Trophoblast cell (in vitro differentiated cells and primary cell): ENCODE data around the gene PLEKHM3.

ENCODE experiments used
- DNase-seq, 2 donors: peaks; one replicate each; pipeline ENCODE4 v3.0.0-alpha.2; 2016
- H2AFZ ChIP-seq: 2 replicates; pipeline ENCODE4 v1.6.1; 2013; ENCODE audit warnings: low read length, moderate library complexity, mild to moderate bottlenecking; ENCODE audit not compliant: insufficient read depth, poor library complexity
- H2AK5ac ChIP-seq: 2 replicates; pipeline ENCODE4 v1.6.1; 2013; ENCODE audit warnings: mild to moderate bottlenecking, low read length
- H2BK120ac ChIP-seq: 2 replicates; pipeline ENCODE4 v1.6.1; 2013; ENCODE audit warnings: low read length, mild to moderate bottlenecking, moderate library complexity; ENCODE audit not compliant: insufficient read depth, poor library complexity
- H2BK12ac ChIP-seq: 2 replicates; pipeline ENCODE4 v1.6.1; 2013; ENCODE audit warnings: mild to moderate bottlenecking, low read length, moderate library complexity
- H2BK5ac ChIP-seq: 2 replicates; pipeline ENCODE4 v1.6.1; 2013; ENCODE audit warnings: low read length, low read depth, moderate library complexity, mild to moderate bottlenecking; ENCODE audit not compliant: poor library complexity
- H3K14ac ChIP-seq: 2 replicates; pipeline ENCODE4 v1.6.1; 2013; ENCODE audit warnings: mild to moderate bottlenecking, low read length
- H3K18ac ChIP-seq: 2 replicates; pipeline ENCODE4 v1.6.1; 2013; ENCODE audit warnings: mild to moderate bottlenecking, low read length
- H3K23ac ChIP-seq: 2 replicates; pipeline ENCODE4 v1.6.1; 2013; ENCODE audit warnings: low read length
- H3K27ac ChIP-seq: 2 replicates; pipeline ENCODE4 v1.5.1; 2013; ENCODE audit warnings: low read depth, mild to moderate bottlenecking, inconsistent platforms, low read length, moderate library complexity
- H3K27me3 ChIP-seq: 2 replicates; pipeline ENCODE4 v1.6.1; 2013; ENCODE audit warnings: inconsistent platforms, mild to moderate bottlenecking, low read length, moderate library complexity; ENCODE audit not compliant: insufficient read depth
- H3K36me3 ChIP-seq, 2 experiments: 1 replicate in 1 of 2; 2 replicates in 1 of 2; pipeline ENCODE4 v1.6.1; 2013; ENCODE audit warnings: low read length in 2 of 2, mild to moderate bottlenecking in 2 of 2, moderate library complexity in 1 of 2; ENCODE audit not compliant: insufficient read depth in 2 of 2, control insufficient read depth in 1 of 2
- H3K4ac ChIP-seq: 2 replicates; pipeline ENCODE4 v1.6.1; 2013; ENCODE audit warnings: low read depth, mild to moderate bottlenecking, low read length, moderate library complexity
- H3K4me1 ChIP-seq, 2 experiments: 1 replicate in 1 of 2; 2 replicates in 1 of 2; pipeline ENCODE4 v1.6.1; 2013; ENCODE audit warnings: low read length in 2 of 2, mild to moderate bottlenecking in 2 of 2, moderate library complexity in 1 of 2; ENCODE audit not compliant: insufficient read depth in 2 of 2, control insufficient read depth in 1 of 2
- H3K4me2 ChIP-seq: 2 replicates; pipeline ENCODE4 v1.6.1; 2013; ENCODE audit warnings: inconsistent platforms, mild to moderate bottlenecking, low read length, moderate library complexity
- H3K4me3 ChIP-seq: 2 replicates; pipeline ENCODE4 v1.5.1; 2013; ENCODE audit warnings: mild to moderate bottlenecking, low read depth, low read length, inconsistent platforms
- H3K79me1 ChIP-seq: one replicate; pipeline ENCODE4 v1.6.1; 2013; ENCODE audit warnings: low read length
- H3K79me2 ChIP-seq: 2 replicates; pipeline ENCODE4 v1.6.1; 2013; ENCODE audit warnings: low read length, mild to moderate bottlenecking; ENCODE audit not compliant: control insufficient read depth, insufficient read depth, poor library complexity
- H3K9ac ChIP-seq: 2 replicates; pipeline ENCODE4 v1.6.1; 2013; ENCODE audit warnings: mild to moderate bottlenecking, low read length
- H3K9me3 ChIP-seq: 2 replicates; pipeline ENCODE4 v1.6.1; 2013; ENCODE audit warnings: low read depth, mild to moderate bottlenecking, control low read depth, inconsistent platforms, low read length; ENCODE audit not compliant: insufficient read depth
- H4K12ac ChIP-seq: 2 replicates; pipeline ENCODE4 v1.6.1; 2013; ENCODE audit warnings: low read depth, mild to moderate bottlenecking, low read length, moderate library complexity
- H4K8ac ChIP-seq: 2 replicates; pipeline ENCODE4 v1.6.1; 2013; ENCODE audit warnings: low read depth, mild to moderate bottlenecking, low read length, moderate library complexity
- H4K91ac ChIP-seq: one replicate; pipeline ENCODE4 v1.6.1; 2013; ENCODE audit warnings: low read depth, mild to moderate bottlenecking, low read length, moderate library complexity
- WGBS: extraction: QIAGEN DNeasy Blood & Tissue Kit; methylation state at CpG from one replicate; pipeline ENCODE4 v1.1.7; 2013; ENCODE audit warnings: missing lambda C conversion rate; ENCODE audit not compliant: insufficient read length, insufficient coverage; ENCODE audit errors: extremely low coverage; 5-methylcytosine and 5-hydroxymethylcytosine counted together

The PLEKHM3 gene

GRCh38 chr2:207930747-207931146, 94.6 kb downstream of the PLEKHM3 start:
- no peak overlapping the region for H3K9ac ChIP-seq
- peaks cover 0 to 3% of the 10 kb centered on the region in 2 experiments for H3K36me3 ChIP-seq
- H2BK120ac ChIP-seq: no peak overlapping the region
- H2AK5ac ChIP-seq: no peak overlapping the region
- H4K91ac ChIP-seq: no peak overlapping the region
- peaks cover 0 to 4% of the 10 kb centered on the region in 2 experiments for H3K4me1 ChIP-seq
- no peak overlapping the region for H2BK5ac ChIP-seq
- no peak overlapping the region for H3K27ac ChIP-seq
- H3K14ac ChIP-seq: no peak overlapping the region
- H3K4me3 ChIP-seq: no peak overlapping the region
- no peak overlapping the region for H2AFZ ChIP-seq
- H3K79me2 ChIP-seq: no peaks in the 10 kb centered on the region
- H2BK12ac ChIP-seq: no peak overlapping the region
- H3K27me3 ChIP-seq: no peaks in the 10 kb centered on the region
- no CpG with 5 or more reads among the region's 29 CpGs for WGBS
- H3K18ac ChIP-seq: no peak overlapping the region
- no peak overlapping the region for H4K12ac ChIP-seq
- H4K8ac ChIP-seq: no peak overlapping the region
- no peaks in the 10 kb centered on the region for H3K9me3 ChIP-seq
- H3K4ac ChIP-seq: no peak overlapping the region
- H3K79me1 ChIP-seq: no peaks in the 10 kb centered on the region
- no peak overlapping the region for H3K23ac ChIP-seq
- no peak overlapping the region for H3K4me2 ChIP-seq
- DNase-seq: peak in 1 of 2 donors; percentile 28

- no peak overlapping the region for H3K23ac ChIP-seq
- H2AK5ac ChIP-seq: no peak overlapping the region
- H2AFZ ChIP-seq: no peak overlapping the region
- H3K4me2 ChIP-seq: no peak overlapping the region
- no peak overlapping the region for H3K9ac ChIP-seq
- no peaks in the 10 kb centered on the region for H3K27me3 ChIP-seq
- no peak overlapping the region for H3K4ac ChIP-seq
- peaks cover 0 to 2% of the 10 kb centered on the region in 2 experiments for H3K4me1 ChIP-seq
- H4K12ac ChIP-seq: no peak overlapping the region
- H2BK12ac ChIP-seq: no peak overlapping the region
- H3K79me2 ChIP-seq: no peaks in the 10 kb centered on the region
- H2BK120ac ChIP-seq: no peak overlapping the region
- no CpG with 5 or more reads among the region's 3 CpGs for WGBS
- H3K79me1 ChIP-seq: no peaks in the 10 kb centered on the region
- peaks cover 0 to 3% of the 10 kb centered on the region in 2 experiments for H3K36me3 ChIP-seq
- H3K14ac ChIP-seq: no peak overlapping the region
- no peak overlapping the region for H4K8ac ChIP-seq
- no peak overlapping the region for H2BK5ac ChIP-seq
- H4K91ac ChIP-seq: no peak overlapping the region
- no peak overlapping the region for H3K27ac ChIP-seq
- no peak for DNase-seq
- no peak overlapping the region for H3K4me3 ChIP-seq
- no peaks in the 10 kb centered on the region for H3K9me3 ChIP-seq
- H3K18ac ChIP-seq: no peak overlapping the region
Observed at GRCh38 chr2:207929923-207930322, 95.4 kb downstream of the PLEKHM3 start.

GRCh38 chr2:207928079-207928478, 97.2 kb downstream of the PLEKHM3 start:
- Histone ChIP-seq H3K4ac (no peak overlapping the region), H3K27me3 (no peaks in the 10 kb centered on the region), H3K4me1 (no peaks in the 10 kb centered on the region), H4K8ac (no peak overlapping the region), H3K23ac (no peak overlapping the region), H3K79me2 (no peaks in the 10 kb centered on the region), H3K9me3 (no peaks in the 10 kb centered on the region), H3K9ac (no peak overlapping the region), H3K36me3 (peaks cover 0 to 3% of the 10 kb centered on the region in 2 experiments), H2BK5ac (no peak overlapping the region), H2AK5ac (no peak overlapping the region), H3K14ac (no peak overlapping the region), H3K18ac (no peak overlapping the region), H3K79me1 (no peaks in the 10 kb centered on the region), H4K12ac (no peak overlapping the region), H2BK120ac (no peak overlapping the region), H3K4me3 (no peak overlapping the region), H3K27ac (no peak overlapping the region), H3K4me2 (no peak overlapping the region), H2AFZ (no peak overlapping the region), H2BK12ac (no peak overlapping the region), H4K91ac (no peak overlapping the region)
- DNase-seq: no peak

GRCh38 chr2:207926989-207927300, 98.4 kb downstream of the PLEKHM3 start:
- Histone ChIP-seq H3K27me3 (no peaks in the 10 kb centered on the region), H3K4me1 (no peaks in the 10 kb centered on the region)

More at GRCh38 chr2:207926989-207927300, 98.4 kb downstream of the PLEKHM3 start:
- no peak overlapping the region for H3K4me3 ChIP-seq
- H2BK120ac ChIP-seq: no peak overlapping the region
- H3K9ac ChIP-seq: no peak overlapping the region
- no peaks in the 10 kb centered on the region for H3K9me3 ChIP-seq
- H2AK5ac ChIP-seq: no peak overlapping the region
- no peak overlapping the region for H4K12ac ChIP-seq
- no peak overlapping the region for H3K23ac ChIP-seq
- no peaks in the 10 kb centered on the region for H3K79me2 ChIP-seq
- H3K36me3 ChIP-seq: peaks cover 0 to 3% of the 10 kb centered on the region in 2 experiments
- no peak overlapping the region for H2BK12ac ChIP-seq
- H2BK5ac ChIP-seq: no peak overlapping the region
- H2AFZ ChIP-seq: no peak overlapping the region
- no peak overlapping the region for H3K4ac ChIP-seq
- no peak overlapping the region for H3K18ac ChIP-seq
- H4K91ac ChIP-seq: no peak overlapping the region
- DNase-seq: no peak
- H3K4me2 ChIP-seq: no peak overlapping the region
- H3K79me1 ChIP-seq: no peaks in the 10 kb centered on the region
- no peak overlapping the region for H3K14ac ChIP-seq
- no peak overlapping the region for H3K27ac ChIP-seq
- WGBS: no CpG with 5 or more reads among the region's 4 CpGs
- no peak overlapping the region for H4K8ac ChIP-seq
